Esophagus muscularis mucosa (tissue), 4 donors: ENCODE data around the gene HDAC4.

Experiments
- EP300 ChIP-seq: sonication (generic); formaldehyde crosslinking; IDR thresholded peaks from one replicate; pipeline ENCODE4 v1.6.1; 2017; ENCODE audit warnings: antibody characterized with exemption
- POLR2A ChIP-seq: fragments of 450-650 bp; IDR thresholded peaks from one replicate; pipeline ENCODE4 v1.6.1; 2017; ENCODE audit warnings: antibody characterized with exemption, moderate library complexity, mild to moderate bottlenecking, low read depth
- POLR2AphosphoS5 ChIP-seq, 2 donors: sonication (generic); formaldehyde crosslinking; IDR thresholded peaks; one replicate each; pipeline ENCODE4 v1.6.1; 2017; ENCODE audit warnings: antibody characterized with exemption in 2 of 2
- TF ChIP-seq, protein P1 (sequence below), 3 experiments: fragments of 200-600 bp in 2 of 3; fragments of 450-650 bp in 1 of 3; sonication (generic) in 2 of 3; IDR thresholded peaks; one replicate each; pipeline ENCODE4 v1.5.1; 2017 to 2019; ENCODE audit warnings: antibody characterized with exemption in 3 of 3, mild to moderate bottlenecking in 2 of 3, moderate library complexity in 1 of 3

DNA sequence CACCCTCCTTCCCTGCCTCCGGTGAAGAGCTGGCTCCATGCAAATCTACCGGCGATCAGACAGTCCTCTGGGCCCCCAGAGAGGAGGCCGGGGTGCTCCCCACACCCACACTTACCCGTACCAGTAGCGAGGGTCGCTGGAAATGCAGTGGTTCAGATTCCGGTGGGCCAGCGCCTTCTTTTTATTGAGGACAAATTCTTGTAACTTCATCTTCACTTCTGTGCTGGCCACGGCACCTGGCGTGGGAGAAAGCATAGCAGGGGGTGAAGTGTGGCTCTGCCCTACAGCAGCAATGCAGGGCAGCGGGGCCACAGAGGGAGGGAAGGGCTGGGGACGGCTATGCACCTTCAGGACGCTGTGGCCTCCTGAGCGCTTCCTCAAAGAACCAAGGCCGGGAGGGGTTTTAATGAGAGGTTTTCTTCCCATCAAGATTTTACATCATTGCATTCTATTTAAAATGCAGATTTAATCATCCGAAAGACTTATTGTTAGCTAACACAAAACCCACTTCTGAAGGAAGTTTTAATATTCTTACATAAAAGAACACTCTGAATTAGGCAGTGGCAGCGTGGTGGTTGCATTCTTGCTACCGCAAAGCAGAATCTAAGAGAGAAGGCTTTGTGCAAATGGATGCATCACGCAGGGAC lies 237.0 kb downstream of the HDAC4 start:
- TF ChIP-seq, protein P1, sequence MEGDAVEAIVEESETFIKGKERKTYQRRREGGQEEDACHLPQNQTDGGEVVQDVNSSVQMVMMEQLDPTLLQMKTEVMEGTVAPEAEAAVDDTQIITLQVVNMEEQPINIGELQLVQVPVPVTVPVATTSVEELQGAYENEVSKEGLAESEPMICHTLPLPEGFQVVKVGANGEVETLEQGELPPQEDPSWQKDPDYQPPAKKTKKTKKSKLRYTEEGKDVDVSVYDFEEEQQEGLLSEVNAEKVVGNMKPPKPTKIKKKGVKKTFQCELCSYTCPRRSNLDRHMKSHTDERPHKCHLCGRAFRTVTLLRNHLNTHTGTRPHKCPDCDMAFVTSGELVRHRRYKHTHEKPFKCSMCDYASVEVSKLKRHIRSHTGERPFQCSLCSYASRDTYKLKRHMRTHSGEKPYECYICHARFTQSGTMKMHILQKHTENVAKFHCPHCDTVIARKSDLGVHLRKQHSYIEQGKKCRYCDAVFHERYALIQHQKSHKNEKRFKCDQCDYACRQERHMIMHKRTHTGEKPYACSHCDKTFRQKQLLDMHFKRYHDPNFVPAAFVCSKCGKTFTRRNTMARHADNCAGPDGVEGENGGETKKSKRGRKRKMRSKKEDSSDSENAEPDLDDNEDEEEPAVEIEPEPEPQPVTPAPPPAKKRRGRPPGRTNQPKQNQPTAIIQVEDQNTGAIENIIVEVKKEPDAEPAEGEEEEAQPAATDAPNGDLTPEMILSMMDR (IDR thresholded peaks at IDR 0.05), result no peak
- TF ChIP-seq POLR2A (no peak), POLR2AphosphoS5 (IDR thresholded peaks at IDR 0.05) (no peak), EP300 (no peak)
